Measurements from ENCODE around the gene TPP2.

The TPP2 gene

GRCh38 chr13:102690883-102691282 lies 94.1 kb downstream of the TPP2 start:
- CTCF ChIA-PET, result no interaction called here
- no peak overlapping the region for H3K27ac ChIP-seq
- no peak for DNase-seq (ENCODE audit: low spot score)
- no peak for TF ChIP-seq CTCF (conservative IDR thresholded peaks at IDR 0.05; ENCODE audit: low read depth)
- POLR2A ChIA-PET (ENCODE audit: low non-redundant PET), result interaction anchor here (0.9 kb wide), 1 partner anchor 12 kb away, joined by 3 read pairs; no protein-coding TSS in a partner anchor

- TF ChIP-seq CTCF (conservative IDR thresholded peaks at IDR 0.05; ENCODE audit: low read depth), result no peak
- no peak for DNase-seq (ENCODE audit: low spot score)
- ChIA-PET CTCF (no interaction called here), POLR2A (ENCODE audit: low non-redundant PET) (no interaction called here)
- H3K27ac ChIP-seq, result no peak overlapping the region
Measured at GRCh38 chr13:102692491-102692826, 95.7 kb downstream of the TPP2 start.

- no peak for TF ChIP-seq CTCF (conservative IDR thresholded peaks at IDR 0.05; ENCODE audit: low read depth)
- ChIA-PET CTCF (interaction anchor here (0.6 kb wide), 1 partner anchor 24 kb away, joined by 3 read pairs; no protein-coding TSS in a partner anchor), POLR2A (ENCODE audit: low non-redundant PET) (no interaction called here)
- no peak overlapping the region for H3K27ac ChIP-seq
- no peak for DNase-seq (ENCODE audit: low spot score)
Measured at GRCh38 chr13:102693250-102693649, 96.5 kb downstream of the TPP2 start.

GRCh38 chr13:102693776-102694175 lies 97.0 kb downstream of the TPP2 start:
- CTCF ChIA-PET, result interaction anchor here (0.6 kb wide), 1 partner anchor 25 kb away, joined by 3 read pairs; no protein-coding TSS in a partner anchor
- POLR2A ChIA-PET (ENCODE audit: low non-redundant PET), result no interaction called here
- TF ChIP-seq CTCF (conservative IDR thresholded peaks at IDR 0.05; ENCODE audit: low read depth), result no peak
- no peak overlapping the region for H3K27ac ChIP-seq
- DNase-seq (ENCODE audit: low spot score), result no peak

GRCh38 chr13:102694937-102695336 lies 98.2 kb downstream of the TPP2 start, which contains the start of gene METTL21C:
Gene METTL21C (minus strand): TSS chr13:102695044. CDS start chr13:102694498, 546 bp downstream.
- H3K27ac ChIP-seq, result no peak within 1 kb of the TSS
- ChIA-PET CTCF (no interaction called here), POLR2A (ENCODE audit: low non-redundant PET) (no interaction called here)
- no peak for TF ChIP-seq CTCF (conservative IDR thresholded peaks at IDR 0.05; ENCODE audit: low read depth)
- no peak for DNase-seq (ENCODE audit: low spot score)

GRCh38 chr13:102696465-102696864 lies 99.7 kb downstream of the TPP2 start:
- ChIA-PET CTCF (no interaction called here), POLR2A (ENCODE audit: low non-redundant PET) (no interaction called here)
- H3K27ac ChIP-seq, result no peak overlapping the region
- DNase-seq (ENCODE audit: low spot score), result no peak
- no peak for TF ChIP-seq CTCF (conservative IDR thresholded peaks at IDR 0.05; ENCODE audit: low read depth)

- no peak overlapping the region for H3K27ac ChIP-seq
- DNase-seq (ENCODE audit: low spot score), result no peak
- ChIA-PET CTCF (no interaction called here), POLR2A (ENCODE audit: low non-redundant PET) (no interaction called here)
- TF ChIP-seq CTCF (conservative IDR thresholded peaks at IDR 0.05; ENCODE audit: low read depth), result no peak
Measured at GRCh38 chr13:102697264-102697663, 100.5 kb downstream of the TPP2 start.

All from RWPE1 (cell line).